ENCODE data around the gene FOXK1.
"Not testable (repeated sequence)": the region's sequence is repeated elsewhere in the genome, so short reads cannot be mapped to it uniquely, and the experiment has no call there.

FOXK1 gene

DNA sequence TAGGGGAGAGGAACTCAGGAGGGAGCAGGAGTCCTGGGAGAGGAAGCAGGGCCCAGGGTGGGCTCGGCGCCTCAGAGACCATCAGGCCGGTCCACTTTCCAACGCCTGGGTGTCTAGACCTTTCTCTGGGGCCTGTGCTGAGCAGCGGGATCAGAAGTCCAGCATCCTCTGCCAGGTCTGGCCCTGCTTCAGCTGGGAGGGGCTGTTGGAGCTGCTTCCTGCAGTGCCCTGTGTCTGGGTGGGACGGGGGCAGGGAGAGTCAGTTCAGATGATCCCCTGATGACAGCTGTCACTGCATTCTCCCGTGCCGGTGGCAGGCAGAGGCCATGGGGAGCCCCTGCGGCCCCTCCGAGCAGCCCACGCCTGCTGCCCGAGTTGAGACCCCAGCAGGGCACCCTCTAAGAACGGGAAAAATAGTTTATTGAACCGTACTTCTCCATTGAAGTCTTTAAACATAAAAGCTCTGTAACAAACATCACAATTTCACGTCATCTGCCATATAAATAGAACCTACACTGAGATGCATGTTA, 116.7 kb downstream of the FOXK1 start:
- H3K9ac ChIP-seq = peak overlapping the region in 9 of 11 experiments; percentile 2 to 65 (median 40); a peak in 14 of 22 replicates
- peak overlapping the region; percentile 45 to 94 (median 78) for H3K4me2 ChIP-seq

DNA sequence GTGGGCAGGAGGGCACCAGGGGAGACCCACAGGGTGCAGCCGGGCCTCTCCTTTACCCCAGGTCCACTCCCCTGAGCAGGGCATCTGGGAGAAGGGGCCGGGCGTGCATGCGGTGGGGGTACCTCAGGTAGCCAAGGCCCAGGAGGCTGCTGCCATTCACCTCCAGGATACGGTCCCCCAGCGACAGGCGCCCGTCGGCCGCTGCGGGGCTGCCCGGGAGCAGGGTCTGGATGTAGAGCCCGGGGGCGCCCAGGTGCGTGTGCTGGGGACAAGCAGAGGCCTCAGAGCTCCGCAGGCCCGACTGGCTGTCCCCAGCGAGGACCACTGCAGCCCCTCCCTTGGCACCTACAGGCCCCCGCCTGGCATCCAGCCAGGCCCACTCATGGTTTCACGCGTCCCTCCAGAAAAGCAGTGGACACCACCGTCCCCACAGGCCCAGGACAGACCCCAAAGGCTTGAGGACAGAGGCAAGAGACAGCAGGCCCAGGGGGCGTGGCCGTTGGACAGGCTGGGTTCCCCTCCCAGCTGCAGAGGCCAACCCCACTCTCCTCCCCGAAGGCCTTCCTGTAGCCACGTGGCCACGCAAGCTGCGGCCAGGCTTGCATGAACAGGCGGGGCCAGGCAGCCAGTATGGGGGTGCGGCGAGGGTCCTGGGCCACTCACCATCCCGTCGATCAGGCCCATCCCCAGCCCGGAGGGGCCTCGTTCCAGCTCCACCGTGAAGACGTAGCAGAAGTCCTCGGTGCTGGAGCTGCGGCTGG, 117.6 kb downstream of the FOXK1 start:
- Histone ChIP-seq H3K4me3 (peak overlapping the region in 1 of 10 experiments; percentile 2; a peak in 1 of 20 replicates), H3K9me3 (replicated peaks in 1 of 11) (no peaks in the 10 kb centered on the region), H3K27me3 (no peaks in the 10 kb centered on the region), H3K36me3 (peaks cover 0 to 9% (median 1%) of the 10 kb centered on the region in 11 experiments; a peak in 6 of 22 replicates), H3K27ac (peak overlapping the region in 5 of 11 experiments; percentile 28 to 50 (median 39); a peak in 7 of 22 replicates), H4K20me1 (peaks cover 0 to 27% (median 7%) of the 10 kb centered on the region in 11 experiments; a peak in 10 of 22 replicates), H3K4me1 (peaks cover 24 to 87% (median 73%) of the 10 kb centered on the region in 10 experiments), H3K9ac (peak overlapping the region in 8 of 11 experiments; percentile 2 to 65 (median 46); a peak in 12 of 22 replicates), H3K4me2 (peak overlapping the region; percentile 45 to 94 (median 78))
- TF ChIP-seq Cebpa-rat (IDR thresholded peaks at IDR 0.05) = no peak

More for the DNA sequence above, 116.7 kb downstream of the FOXK1 start:
- no peaks in the 10 kb centered on the region for H3K27me3 ChIP-seq
- peaks cover 0 to 12% (median 5%) of the 10 kb centered on the region in 11 experiments; a peak in 6 of 22 replicates for H3K36me3 ChIP-seq
- H4K20me1 ChIP-seq = peaks cover 0 to 32% (median 7%) of the 10 kb centered on the region in 11 experiments; a peak in 10 of 22 replicates
- H3K4me1 ChIP-seq = peaks cover 24 to 87% (median 77%) of the 10 kb centered on the region in 10 experiments
- H3K4me3 ChIP-seq = 0 out of 20 replicates have a peak overlapping the region, but pooled peaks of 1 of the 10 experiments have one; percentile 2
- no peaks in the 10 kb centered on the region for H3K9me3 ChIP-seq (replicated peaks in 1 of 11)
- peak overlapping the region in 7 of 11 experiments; percentile 5 to 50 (median 28); a peak in 8 of 22 replicates for H3K27ac ChIP-seq
- TF ChIP-seq Cebpa-rat (IDR thresholded peaks at IDR 0.05) = no peak

DNA sequence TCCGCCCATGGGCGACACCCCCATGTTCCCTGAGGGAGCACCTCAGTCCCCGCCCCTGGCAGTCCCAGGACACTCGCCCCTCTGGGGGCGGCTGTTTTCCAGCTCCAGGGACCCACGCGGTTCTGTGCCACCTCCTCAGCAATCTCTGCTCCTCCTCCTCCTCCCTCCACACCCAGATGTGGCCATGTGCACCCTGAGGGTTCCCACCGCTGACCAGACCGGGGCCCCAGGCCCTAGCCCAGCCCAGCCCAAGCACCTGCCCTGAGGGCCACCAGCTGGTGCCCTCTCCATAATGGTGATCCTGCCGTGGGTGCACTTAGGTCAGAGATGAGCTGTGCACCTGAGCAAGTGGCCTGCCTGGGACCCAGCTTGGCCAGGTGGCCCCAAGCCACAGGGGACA, 118.4 kb downstream of the FOXK1 start:
- Histone ChIP-seq H3K4me1 (peaks cover 24 to 84% (median 70%) of the 10 kb centered on the region in 10 experiments), H3K27ac (0 out of 22 replicates have a peak overlapping the region, but pooled peaks of 2 of the 11 experiments have one; percentile 28 to 47), H3K27me3 (no peaks in the 10 kb centered on the region), H3K9ac (peak overlapping the region in 5 of 11 experiments; percentile 16 to 65 (median 58); a peak in 7 of 22 replicates), H3K9me3 (replicated peaks in 1 of 11) (no peaks in the 10 kb centered on the region), H3K4me3 (no peak overlapping the region), H4K20me1 (peaks cover 0 to 27% (median 7%) of the 10 kb centered on the region in 11 experiments; a peak in 10 of 22 replicates), H3K4me2 (peak overlapping the region; percentile 45 to 94 (median 78)), H3K36me3 (peaks cover 0 to 9% (median 0%) of the 10 kb centered on the region in 11 experiments; a peak in 3 of 22 replicates)
- TF ChIP-seq Cebpa-rat (IDR thresholded peaks at IDR 0.05) = no peak

GRCh38 chr7:4800926-4801838, 119.1 kb downstream of the FOXK1 start:
- Histone ChIP-seq H3K36me3 (peaks cover 0 to 9% (median 0%) of the 10 kb centered on the region in 11 experiments; a peak in 3 of 22 replicates), H3K27ac (peak overlapping the region in 3 of 11 experiments; percentile 3 to 49 (median 23); a peak in 4 of 22 replicates), H3K4me2 (peak overlapping the region; percentile 45 to 94 (median 78); a peak in 21 of 22 replicates), H3K4me3 (no peak overlapping the region; a peak in 1 of 20 replicates), H3K27me3 (no peaks in the 10 kb centered on the region), H4K20me1 (peaks cover 0 to 27% (median 7%) of the 10 kb centered on the region in 11 experiments; a peak in 10 of 22 replicates), H3K9ac (peak overlapping the region in 5 of 11 experiments; percentile 15 to 63 (median 24); a peak in 8 of 22 replicates), H3K4me1 (peaks cover 24 to 89% (median 76%) of the 10 kb centered on the region in 10 experiments), H3K9me3 (replicated peaks in 1 of 11) (no peaks in the 10 kb centered on the region)
- TF ChIP-seq Cebpa-rat (IDR thresholded peaks at IDR 0.05) = no peak

- peak overlapping the region in 9 of 11 experiments; percentile 54 to 94 (median 79); a peak in 19 of 22 replicates for H3K4me2 ChIP-seq
- H3K9me3 ChIP-seq (replicated peaks in 1 of 11) = no peaks in the 10 kb centered on the region
- peaks cover 29 to 89% (median 78%) of the 10 kb centered on the region in 10 experiments for H3K4me1 ChIP-seq
- H3K4me3 ChIP-seq = no peak overlapping the region; a peak in 1 of 20 replicates
- peak overlapping the region in 3 of 11 experiments; percentile 3 to 49 (median 23); a peak in 4 of 22 replicates for H3K27ac ChIP-seq
- TF ChIP-seq Cebpa-rat (IDR thresholded peaks at IDR 0.05) = no peak
- peaks cover 0 to 7% (median 0%) of the 10 kb centered on the region in 11 experiments; a peak in 3 of 22 replicates for H3K36me3 ChIP-seq
- H4K20me1 ChIP-seq = peaks cover 0 to 27% (median 7%) of the 10 kb centered on the region in 11 experiments; a peak in 10 of 22 replicates
- peak overlapping the region in 5 of 11 experiments; percentile 15 to 44 (median 24); a peak in 6 of 22 replicates for H3K9ac ChIP-seq
- peaks cover 0 to 5% (median 0%) of the 10 kb centered on the region in 11 experiments; a peak in 2 of 22 replicates for H3K27me3 ChIP-seq
Observed at GRCh38 chr7:4801839-4802231, 119.7 kb downstream of the FOXK1 start.

DNA sequence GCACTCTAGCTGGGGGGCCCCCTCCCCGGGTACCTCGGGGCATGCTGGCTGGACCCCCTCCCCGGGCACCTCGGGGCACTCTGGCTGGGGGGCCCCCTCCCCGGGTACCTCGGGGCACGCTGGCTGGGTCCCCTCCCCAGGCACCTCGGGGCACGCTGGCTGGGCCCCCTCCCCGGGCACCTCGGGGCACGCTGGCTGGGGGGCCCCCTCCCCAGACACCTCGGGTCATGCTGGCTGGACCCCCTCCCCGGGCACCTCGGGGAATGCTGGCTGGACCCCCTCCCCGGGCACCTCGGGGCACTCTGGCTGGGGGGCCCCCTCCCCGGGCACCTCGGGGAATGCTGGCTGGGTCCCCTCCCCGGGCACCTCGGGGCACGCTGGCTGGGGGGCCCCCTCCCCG, 120.5 kb downstream of the FOXK1 start:
- not testable (repeated sequence) for H3K36me3 ChIP-seq; H3K9me3 ChIP-seq (replicated peaks in 1 of 11); H3K4me3 ChIP-seq; H3K27me3 ChIP-seq
- peaks cover 34 to 87% (median 77%) of the 10 kb centered on the region in 10 experiments for H3K4me1 ChIP-seq
- peaks cover 0 to 27% (median 7%) of the 10 kb centered on the region in 11 experiments; a peak in 10 of 22 replicates for H4K20me1 ChIP-seq
- H3K9ac ChIP-seq = 0 out of 22 replicates have a peak overlapping the region, but pooled peaks of 1 of the 11 experiments have one; percentile 13
- H3K4me2 ChIP-seq = peak overlapping the region in 6 of 11 experiments; percentile 73 to 94 (median 84); a peak in 11 of 22 replicates
- peak overlapping the region in 3 of 11 experiments; percentile 10 to 49 (median 16); a peak in 3 of 22 replicates for H3K27ac ChIP-seq

- Histone ChIP-seq H3K4me1 (peaks cover 34 to 86% (median 78%) of the 10 kb centered on the region in 10 experiments), H3K9me3 (replicated peaks in 1 of 11) (no peaks in the 10 kb centered on the region), H3K27me3 (peaks cover 0 to 13% (median 0%) of the 10 kb centered on the region in 11 experiments; a peak in 4 of 22 replicates), H3K36me3 (no peaks in the 10 kb centered on the region), H3K4me3 (no peak overlapping the region), H4K20me1 (peaks cover 0 to 27% (median 7%) of the 10 kb centered on the region in 11 experiments; a peak in 10 of 22 replicates), H3K27ac (peak overlapping the region in 2 of 11 experiments; percentile 21 to 49; a peak in 3 of 22 replicates), H3K4me2 (no peak overlapping the region; a peak in 1 of 22 replicates), H3K9ac (peak overlapping the region in 2 of 11 experiments; percentile 3 to 41; a peak in 3 of 22 replicates)
- no peak for TF ChIP-seq Cebpa-rat (IDR thresholded peaks at IDR 0.05)
Observed at GRCh38 chr7:4803397-4804241, 121.5 kb downstream of the FOXK1 start.

Data from BLaER1 treated with 17β-estradiol and CSF1 and Interleukin-3, amounts not matched to agents 10 nM and 100 nM (cell line).